ENCODE data around the gene EIF3B. TPM values are rescaled to one million over a fixed set of nuclear protein-coding genes. Genes with fewer than 3 reads are reported as not detected.
"Not testable (repeated sequence)": the region's sequence is repeated elsewhere in the genome, so short reads cannot be mapped to it uniquely, and the experiment has no call there.

EIF3B gene
- total RNA-seq, 2 experiments from 2014 or later = 166 to 167 TPM

DNA sequence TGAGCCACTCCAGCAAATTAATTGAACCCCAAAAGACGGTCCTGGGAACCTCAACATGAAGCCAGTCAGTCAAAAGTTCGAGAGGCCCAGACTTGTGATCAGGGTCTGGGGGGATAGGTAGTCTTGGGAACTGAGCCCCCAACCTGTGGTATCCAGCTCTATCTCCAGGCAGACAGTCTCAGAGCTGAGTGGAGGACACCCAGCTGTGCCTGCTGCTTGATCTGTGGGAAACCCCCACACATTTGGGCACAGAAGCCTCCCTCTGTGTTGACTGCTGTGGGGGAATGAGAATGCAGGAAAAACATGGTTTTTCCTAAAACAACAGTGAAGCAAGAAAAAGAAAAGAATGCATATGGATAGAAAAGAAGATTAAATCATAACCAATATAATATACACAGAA is 24.1 kb upstream of the EIF3B start:
- H3K9me3 ChIP-seq (ENCODE audit: control insufficient read depth in 1 of 2, insufficient read depth in 1 of 2, low read length in 2 of 2) = no peaks in the 10 kb centered on the region
- no peaks in the 10 kb centered on the region for H3K27me3 Mint-ChIP-seq
- ChIA-PET POLR2A (no interaction called here), CTCF (no interaction called here)
- TF ChIP-seq CTCF (IDR thresholded peaks at IDR 0.05) = no peak
- DNase-seq = no peak
- H3K4me1 ChIP-seq (ENCODE audit: insufficient read depth, low read length) = no peaks in the 10 kb centered on the region
- no peak for ATAC-seq (ENCODE audit: poor library complexity)
- H3K9me3 Mint-ChIP-seq = no peaks in the 10 kb centered on the region
- intact Hi-C loops (cut with DNase I, micrococcal nuclease) = no loop called here
- H3K4me3 Mint-ChIP-seq = no peak overlapping the region
- H3K4me1 Mint-ChIP-seq (ENCODE audit: low read depth) = no peaks in the 10 kb centered on the region
- no peak overlapping the region for H3K4me3 ChIP-seq (ENCODE audit: low read length)
- no peak overlapping the region for H3K27ac ChIP-seq (ENCODE audit: low read depth in 1 of 2, low read length in 2 of 2)
- no peaks in the 10 kb centered on the region for H3K36me3 ChIP-seq (ENCODE audit: insufficient read depth, low read length)
- H3K27ac Mint-ChIP-seq = no peak overlapping the region
- H3K27me3 ChIP-seq (ENCODE audit: control insufficient read depth in 1 of 2, insufficient read depth in 2 of 2, low read length in 2 of 2) = no peaks in the 10 kb centered on the region
- no peaks in the 10 kb centered on the region for H3K36me3 Mint-ChIP-seq (ENCODE audit: low read depth)

GRCh38 chr7:2331707-2332106 is 22.9 kb upstream of the EIF3B start:
- H3K4me1 Mint-ChIP-seq (ENCODE audit: low read depth) = no peaks in the 10 kb centered on the region
- no peak overlapping the region for H3K27ac ChIP-seq (ENCODE audit: low read depth in 1 of 2, low read length in 2 of 2)
- POLR2A ChIA-PET = no interaction called here
- ATAC-seq (ENCODE audit: poor library complexity) (no peak), DNase-seq (no peak)
- H3K27me3 Mint-ChIP-seq = no peaks in the 10 kb centered on the region
- CTCF ChIA-PET = no interaction called here
- no peaks in the 10 kb centered on the region for H3K36me3 Mint-ChIP-seq (ENCODE audit: low read depth)
- no peaks in the 10 kb centered on the region for H3K9me3 ChIP-seq (ENCODE audit: control insufficient read depth in 1 of 2, insufficient read depth in 1 of 2, low read length in 2 of 2)
- no peak overlapping the region for H3K4me3 Mint-ChIP-seq
- intact Hi-C loops (cut with DNase I, micrococcal nuclease) = no loop called here
- no peaks in the 10 kb centered on the region for H3K9me3 Mint-ChIP-seq
- H3K27me3 ChIP-seq (ENCODE audit: control insufficient read depth in 1 of 2, insufficient read depth in 2 of 2, low read length in 2 of 2) = no peaks in the 10 kb centered on the region
- no peaks in the 10 kb centered on the region for H3K36me3 ChIP-seq (ENCODE audit: insufficient read depth, low read length)
- H3K4me3 ChIP-seq (ENCODE audit: low read length) = no peak overlapping the region
- TF ChIP-seq CTCF (IDR thresholded peaks at IDR 0.05) = no peak
- no peak overlapping the region for H3K27ac Mint-ChIP-seq
- no peaks in the 10 kb centered on the region for H3K4me1 ChIP-seq (ENCODE audit: insufficient read depth, low read length)

- H3K4me3 Mint-ChIP-seq; H3K4me3 ChIP-seq (ENCODE audit: low read length); ATAC-seq (ENCODE audit: poor library complexity); H3K27me3 ChIP-seq (ENCODE audit: control insufficient read depth in 1 of 2, insufficient read depth in 2 of 2, low read length in 2 of 2); H3K4me1 Mint-ChIP-seq (ENCODE audit: low read depth); intact Hi-C loops (cut with DNase I, micrococcal nuclease); CTCF ChIA-PET; DNase-seq; H3K9me3 Mint-ChIP-seq; POLR2A ChIA-PET; H3K36me3 ChIP-seq (ENCODE audit: insufficient read depth, low read length); H3K27me3 Mint-ChIP-seq; H3K27ac Mint-ChIP-seq; H3K9me3 ChIP-seq (ENCODE audit: control insufficient read depth in 1 of 2, insufficient read depth in 1 of 2, low read length in 2 of 2); H3K27ac ChIP-seq (ENCODE audit: low read depth in 1 of 2, low read length in 2 of 2); H3K36me3 Mint-ChIP-seq (ENCODE audit: low read depth); H3K4me1 ChIP-seq (ENCODE audit: insufficient read depth, low read length): not testable (repeated sequence)
Measured at GRCh38 chr7:2332606-2333231, 21.9 kb upstream of the EIF3B start.

GRCh38 chr7:2336626-2337299 is 17.9 kb upstream of the EIF3B start:
- Histone ChIP-seq H3K9me3 (ENCODE audit: control insufficient read depth in 1 of 2, insufficient read depth in 1 of 2, low read length in 2 of 2) (no peaks in the 10 kb centered on the region), H3K4me3 (ENCODE audit: low read length) (no peak overlapping the region), H3K27ac (ENCODE audit: low read depth in 1 of 2, low read length in 2 of 2) (no peak overlapping the region), H3K4me1 (ENCODE audit: insufficient read depth, low read length) (no peaks in the 10 kb centered on the region), H3K36me3 (ENCODE audit: insufficient read depth, low read length) (no peaks in the 10 kb centered on the region), H3K27me3 (ENCODE audit: control insufficient read depth in 1 of 2, insufficient read depth in 2 of 2, low read length in 2 of 2) (no peaks in the 10 kb centered on the region)
- Mint-ChIP-seq H3K4me1 (ENCODE audit: low read depth) (no peaks in the 10 kb centered on the region), H3K27me3 (no peaks in the 10 kb centered on the region), H3K4me3 (no peak overlapping the region), H3K27ac (no peak overlapping the region), H3K36me3 (ENCODE audit: low read depth) (no peaks in the 10 kb centered on the region), H3K9me3 (no peaks in the 10 kb centered on the region)
- intact Hi-C loops (cut with DNase I, micrococcal nuclease) = no loop called here
- ATAC-seq (ENCODE audit: poor library complexity) (no peak), DNase-seq (no peak)
- ChIA-PET CTCF (no interaction called here), POLR2A (no interaction called here)
- no peak for TF ChIP-seq CTCF (IDR thresholded peaks at IDR 0.05)

GRCh38 chr7:2347351-2348063 is 7.1 kb upstream of the EIF3B start:
- H3K4me1 Mint-ChIP-seq (ENCODE audit: low read depth); DNase-seq; H3K9me3 ChIP-seq (ENCODE audit: control insufficient read depth in 1 of 2, insufficient read depth in 1 of 2, low read length in 2 of 2); H3K9me3 Mint-ChIP-seq; H3K27ac ChIP-seq (ENCODE audit: low read depth in 1 of 2, low read length in 2 of 2); H3K4me3 Mint-ChIP-seq; H3K4me1 ChIP-seq (ENCODE audit: insufficient read depth, low read length); POLR2A ChIA-PET; H3K36me3 Mint-ChIP-seq (ENCODE audit: low read depth); ATAC-seq (ENCODE audit: poor library complexity); H3K4me3 ChIP-seq (ENCODE audit: low read length); H3K27me3 ChIP-seq (ENCODE audit: control insufficient read depth in 1 of 2, insufficient read depth in 2 of 2, low read length in 2 of 2); H3K27me3 Mint-ChIP-seq; H3K36me3 ChIP-seq (ENCODE audit: insufficient read depth, low read length): not testable (repeated sequence)
- peak overlapping the region; percentile 52 for H3K27ac Mint-ChIP-seq
- CTCF ChIA-PET = interaction anchor here (1.0 to 1.7 kb wide), 4 partner anchors 30 to 106 kb away, joined by 3 to 7 read pairs (median 3); partner anchors contain the start of genes MRM2 and NUDT1
- intact Hi-C loops (cut with DNase I, micrococcal nuclease) = loop anchor here (1.0 to 5.0 kb wide), 3 partner anchors 245 to 768 kb away; no protein-coding TSS in a partner anchor

Data from CD4-positive, alpha-beta T cell (primary cell).